Hematopoietic multipotent progenitor cell treated with erythropoietin and hydrocortisone succinate and interleukin-3 and kit ligand, for 4 days (in vitro differentiated cells): ENCODE data around the gene CAMTA1.
"Not testable (repeated sequence)": the region's sequence is repeated elsewhere in the genome, so short reads cannot be mapped to it uniquely, and the experiment has no call there.

Experiments used
- DNase-seq: peaks from one replicate; pipeline ENCODE4 v3.0.0-alpha.2; 2015

The CAMTA1 gene

DNA sequence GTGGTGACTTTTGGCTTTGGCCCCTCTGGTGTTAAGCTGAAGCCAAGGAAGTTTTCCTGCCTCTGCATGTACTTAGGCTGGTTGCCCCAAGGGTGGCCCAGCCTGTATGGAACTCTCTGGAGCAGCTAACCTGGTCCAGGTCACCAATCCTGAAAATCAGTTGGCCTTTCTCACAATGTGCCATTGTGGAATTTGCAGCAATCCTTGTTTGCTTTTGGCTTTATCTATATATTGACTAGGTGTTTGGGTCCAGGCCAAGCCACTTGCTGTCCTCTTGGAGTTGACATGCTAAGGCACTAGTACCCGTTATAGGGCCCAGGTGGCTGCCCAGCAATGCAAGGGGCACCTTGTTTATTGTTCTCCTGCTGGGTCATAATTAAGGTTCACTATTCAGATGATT, 124.6 kb downstream of the CAMTA1 start:
- DNase-seq = no peak

DNA sequence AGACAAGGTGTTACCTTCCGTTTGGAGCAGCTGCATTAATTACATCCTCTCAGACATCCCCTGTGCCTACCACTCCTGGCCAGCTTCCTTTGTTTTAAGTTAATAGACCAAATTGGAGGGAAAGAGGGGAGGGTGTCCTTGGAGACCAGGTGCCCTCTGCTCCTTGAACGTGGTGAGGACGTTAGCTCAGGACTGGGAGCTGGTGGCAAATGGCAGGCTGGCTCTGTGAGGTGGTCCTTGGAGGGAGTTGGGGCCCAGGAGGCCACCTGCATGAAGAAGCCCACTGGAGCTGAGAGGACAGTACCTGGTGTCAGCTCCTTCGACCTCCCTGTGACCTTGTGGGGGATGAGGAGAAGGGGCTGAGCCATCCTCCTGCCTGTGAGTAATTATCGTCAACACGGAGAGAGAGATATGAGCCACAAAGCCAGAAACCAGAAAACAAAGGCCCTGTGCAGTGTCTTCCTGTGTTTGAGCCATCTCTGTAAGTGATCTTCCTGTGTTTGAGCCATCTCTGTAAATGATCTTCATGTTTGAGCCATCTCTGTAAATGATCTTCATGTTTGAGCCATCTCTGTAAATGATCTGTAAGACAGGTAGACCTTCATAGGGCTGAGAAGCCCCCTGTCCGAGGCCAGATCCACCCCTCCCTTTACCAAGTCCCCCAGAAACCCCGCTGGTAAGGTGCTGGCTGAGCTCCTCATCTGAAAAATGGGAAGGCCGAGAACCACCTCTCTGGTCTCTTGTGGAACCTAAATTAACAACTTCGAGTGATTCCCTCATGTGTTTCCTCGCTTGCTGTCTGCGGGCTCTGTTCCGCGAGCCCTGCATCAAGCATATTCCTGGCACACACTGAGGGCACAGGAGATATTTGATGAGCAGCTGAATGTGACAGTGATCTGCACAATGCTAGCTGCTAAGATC, 126.0 kb downstream of the CAMTA1 start:
- no peak for DNase-seq

DNA sequence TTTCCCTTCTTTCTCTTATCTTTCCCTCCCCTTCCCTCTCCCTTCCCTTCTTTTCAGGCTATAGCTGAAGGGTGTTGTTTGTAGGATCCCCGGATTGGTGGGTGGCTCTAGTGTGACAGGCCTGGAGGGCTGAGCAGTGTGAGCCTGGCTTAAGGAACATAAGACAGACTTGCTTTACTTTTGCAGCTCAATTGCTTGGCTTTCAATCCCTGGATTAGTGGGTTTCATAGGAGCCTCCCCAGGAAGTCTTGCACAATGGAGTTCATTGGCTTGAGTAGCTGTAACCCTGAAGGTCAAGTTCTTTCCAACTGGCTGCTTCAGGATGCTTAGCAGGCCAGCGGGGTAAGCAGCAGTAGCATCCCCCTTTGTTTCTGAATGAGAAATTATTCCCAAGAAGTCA, 126.7 kb downstream of the CAMTA1 start:
- DNase-seq = no peak

DNA sequence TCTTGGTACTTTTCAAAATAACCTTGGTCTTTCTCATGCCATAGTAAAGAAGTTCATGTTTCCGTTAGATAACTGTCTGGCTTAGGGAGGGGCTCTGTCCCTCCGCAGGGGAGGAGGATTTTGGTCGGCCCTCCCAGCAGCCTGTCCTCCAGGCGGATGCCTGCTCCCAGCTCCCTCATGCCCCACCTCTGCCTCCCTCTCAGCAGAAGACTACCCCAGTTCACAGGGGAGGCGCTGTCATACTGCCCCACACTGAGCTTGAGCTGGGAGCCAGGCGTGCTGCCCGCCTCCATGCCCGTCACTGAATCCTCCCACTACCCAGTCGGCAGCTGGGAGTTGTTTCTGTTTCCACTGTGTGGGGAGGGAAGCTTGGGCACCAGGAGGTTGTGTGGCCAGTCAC, 127.3 kb downstream of the CAMTA1 start:
- DNase-seq = peak; percentile 72

DNA sequence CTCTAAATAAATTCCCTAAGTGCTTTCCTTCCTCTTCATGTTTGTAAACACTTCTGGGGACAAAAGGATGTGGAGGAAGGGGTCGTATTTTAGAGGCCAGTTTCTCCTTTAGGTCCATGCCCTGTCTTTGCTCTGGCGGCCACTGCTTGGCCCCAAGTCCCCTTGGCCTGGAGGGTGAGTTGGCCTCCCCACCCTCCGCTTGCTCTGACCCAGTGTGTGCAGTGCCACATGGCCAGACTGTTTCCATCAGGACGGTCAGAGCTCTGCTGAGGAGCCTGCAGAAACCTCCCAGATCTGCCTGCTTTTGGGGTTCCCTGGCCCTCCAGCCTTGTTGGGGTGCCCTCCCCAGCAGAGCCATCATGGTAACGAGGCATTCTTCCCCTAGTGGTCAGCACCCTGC, 127.8 kb downstream of the CAMTA1 start:
- no peak for DNase-seq

DNA sequence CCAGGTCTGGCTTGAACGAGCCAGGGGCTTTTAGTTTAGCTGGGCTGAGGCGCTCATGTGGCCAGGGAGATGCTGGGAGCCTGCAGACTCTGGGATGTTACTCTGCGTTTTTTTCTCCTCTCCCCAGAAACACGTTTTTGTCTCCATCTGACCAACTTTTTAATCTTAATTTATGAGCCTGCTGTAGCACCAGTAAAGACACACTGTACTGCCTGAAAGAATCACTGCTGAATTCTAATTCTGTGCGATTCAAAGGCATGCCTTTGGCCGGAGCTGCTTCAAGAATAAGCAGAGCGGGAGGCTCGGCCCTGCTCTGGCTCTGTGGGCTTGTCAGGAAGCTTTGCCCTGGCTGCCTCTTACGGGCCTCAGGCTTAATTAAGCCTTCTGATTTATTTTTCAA, 129.5 kb downstream of the CAMTA1 start:
- no peak for DNase-seq

DNA sequence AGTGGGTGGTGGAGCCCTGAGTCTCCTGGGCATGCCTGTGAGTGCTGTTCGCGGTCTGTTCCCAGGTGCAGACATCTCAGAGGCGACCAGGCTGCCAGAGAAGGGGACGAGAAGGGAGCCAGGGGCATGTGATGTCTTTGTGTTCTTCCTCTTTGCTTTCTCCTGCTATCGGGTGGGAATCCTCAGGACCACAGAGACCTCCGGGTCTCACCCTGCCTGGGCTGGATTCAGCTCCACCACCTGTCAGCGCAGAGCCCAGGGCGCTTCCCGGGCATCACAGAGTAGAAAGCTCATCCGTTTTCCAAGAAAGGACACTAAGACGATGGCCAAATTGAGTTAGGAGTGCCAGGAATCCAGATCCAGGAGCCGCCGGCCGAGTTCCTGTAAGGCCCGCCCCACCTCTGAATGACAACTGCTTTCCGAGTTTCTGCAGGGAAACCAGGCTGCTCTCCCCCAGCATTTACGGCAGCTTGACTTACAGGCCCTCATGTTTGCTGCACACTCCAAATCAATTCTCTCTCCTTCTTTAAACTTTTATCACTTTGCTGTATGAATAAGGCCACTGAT, 130.8 kb downstream of the CAMTA1 start:
- no peak for DNase-seq

DNA sequence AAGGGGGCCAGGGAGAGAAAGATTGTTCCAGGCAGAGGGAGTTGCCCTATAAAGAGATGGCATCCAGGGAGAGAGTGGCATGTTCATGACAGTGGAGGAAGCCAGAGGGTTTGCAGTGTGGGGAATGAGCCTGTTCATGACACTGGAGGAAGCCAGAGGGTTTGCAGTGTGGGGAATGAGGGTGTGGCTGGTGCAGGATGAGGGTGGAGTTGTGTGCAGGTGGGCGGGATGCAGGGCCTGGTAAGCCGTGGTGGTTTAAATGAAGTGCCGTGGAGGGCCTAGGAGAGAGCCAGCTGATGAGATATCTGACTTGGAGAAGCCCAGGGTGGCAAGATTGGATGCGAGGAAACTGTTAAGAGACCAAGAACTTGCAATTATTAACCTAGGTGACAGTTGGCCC, 131.8 kb downstream of the CAMTA1 start:
- DNase-seq = no peak

DNA sequence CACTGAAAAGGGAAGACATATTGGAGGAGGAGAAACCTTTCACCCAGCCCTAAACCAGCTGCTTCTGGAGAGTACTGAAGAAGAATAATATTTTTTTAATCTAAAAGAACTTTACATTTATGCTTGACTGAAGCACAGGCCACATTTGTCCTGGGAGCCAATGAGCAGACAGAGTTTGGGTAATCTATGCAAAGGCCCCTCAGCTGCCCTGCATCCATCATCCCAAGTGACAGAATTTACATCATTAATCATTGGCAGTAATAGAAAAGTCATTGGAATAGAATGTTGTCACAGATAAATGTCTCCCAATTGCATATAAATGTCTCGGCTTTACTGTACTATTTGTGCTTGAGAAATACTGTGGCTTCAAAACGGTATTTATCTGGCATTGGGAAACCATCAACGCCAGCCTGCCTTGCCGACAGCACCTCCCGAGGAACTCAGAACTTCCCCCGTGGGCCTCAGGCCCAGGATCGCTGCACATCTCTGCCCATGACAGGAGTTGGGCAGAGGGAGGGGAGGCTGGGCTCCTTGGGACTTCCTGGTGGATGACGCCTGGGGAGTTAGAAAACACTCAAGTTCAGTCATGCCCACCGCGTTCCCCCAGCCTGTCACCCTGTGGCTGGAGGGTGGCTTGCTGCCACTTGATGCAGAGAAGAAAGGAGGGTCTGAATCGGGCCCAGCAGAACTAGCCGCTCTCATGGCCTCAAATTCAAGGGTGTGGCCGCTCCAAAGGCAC, 133.1 kb downstream of the CAMTA1 start:
- DNase-seq = no peak

DNA sequence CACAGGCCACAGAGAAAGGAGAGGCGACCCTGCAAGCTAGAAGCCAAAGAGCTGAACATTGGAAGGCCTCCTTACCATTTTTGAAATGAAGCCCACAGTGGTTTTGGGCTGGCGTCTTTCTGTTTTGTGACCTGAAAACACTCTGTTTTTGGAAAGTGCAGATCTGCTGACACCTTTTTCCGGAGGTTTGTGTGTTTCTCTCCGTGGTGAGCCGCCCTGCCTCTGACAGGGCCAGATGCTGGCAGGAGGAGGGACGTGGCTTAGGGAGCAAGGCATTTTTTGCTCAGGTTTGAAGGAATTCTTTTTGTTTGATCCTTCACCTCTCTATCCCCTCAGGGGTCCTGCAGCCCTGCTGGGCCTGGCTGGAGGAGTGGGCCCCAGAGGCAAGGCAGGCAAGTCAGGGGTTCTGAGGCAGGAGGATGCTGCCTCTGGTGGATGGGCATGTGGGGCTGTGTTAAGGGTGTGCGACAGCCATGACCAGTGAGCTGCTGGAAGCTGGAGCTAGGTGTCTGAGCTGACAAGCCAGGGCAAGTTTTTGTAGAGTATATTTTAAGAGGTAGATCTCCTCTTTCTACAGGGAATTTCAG, 133.8 kb downstream of the CAMTA1 start:
- no peak for DNase-seq

DNA sequence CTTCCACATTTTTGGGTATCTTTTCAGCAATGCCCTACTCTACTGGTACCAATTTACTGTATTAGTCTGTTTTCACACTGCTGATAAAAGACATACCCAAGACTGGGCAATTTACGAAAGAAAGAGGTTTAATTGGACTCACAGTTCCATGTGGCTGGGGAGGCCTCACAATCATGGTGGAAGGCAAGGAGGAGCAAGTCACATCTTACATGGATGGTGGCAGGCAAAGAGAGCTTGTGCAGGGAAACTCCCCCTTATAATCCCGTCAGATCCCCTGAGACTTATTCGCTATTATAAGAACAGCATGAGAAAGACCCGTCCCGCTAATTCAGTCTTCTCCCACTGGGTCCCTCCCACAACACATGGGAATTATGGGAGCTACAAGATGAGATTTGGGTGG, 136.3 kb downstream of the CAMTA1 start:
- DNase-seq = not testable (repeated sequence)

DNA sequence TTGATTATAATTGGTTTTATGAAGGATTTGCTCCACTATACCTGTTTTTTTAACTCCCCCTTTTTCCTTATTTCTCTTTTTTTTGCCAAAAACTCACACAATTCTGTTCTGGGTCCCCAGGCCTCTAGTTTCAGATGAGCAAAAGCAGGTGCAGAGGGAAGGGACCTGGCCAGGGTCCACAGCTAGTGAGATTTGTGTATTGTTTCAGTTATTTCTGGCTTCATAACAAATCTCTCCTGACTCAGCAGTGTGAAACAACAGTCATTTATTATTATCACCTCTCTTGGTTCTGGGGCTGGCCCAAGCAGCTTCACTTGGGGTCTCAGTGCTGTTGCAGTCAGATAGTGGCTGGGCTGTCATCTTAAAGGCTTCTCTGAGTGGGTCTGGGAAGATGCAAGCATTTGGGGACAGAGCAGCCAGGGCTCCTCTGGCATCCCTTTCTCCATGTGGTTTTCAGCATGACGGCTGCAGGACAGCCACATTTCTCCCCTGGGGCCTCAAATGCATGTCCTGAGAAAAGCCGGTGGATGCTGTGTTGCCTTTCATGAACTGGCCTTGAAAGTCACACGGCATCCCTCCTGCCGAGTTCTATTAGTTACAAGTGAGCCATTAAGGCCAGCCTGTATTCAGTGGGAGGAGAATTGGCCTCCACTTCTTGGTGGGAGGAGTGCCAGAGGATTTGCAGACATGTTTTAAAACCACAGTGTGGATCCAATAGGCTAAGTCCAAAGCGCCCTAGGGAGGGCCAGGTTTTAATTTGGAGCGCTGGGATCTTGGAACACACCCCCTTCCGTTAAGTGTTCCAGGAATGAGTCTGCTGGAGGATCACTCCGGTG, 137.1 kb downstream of the CAMTA1 start:
- DNase-seq = no peak

DNA sequence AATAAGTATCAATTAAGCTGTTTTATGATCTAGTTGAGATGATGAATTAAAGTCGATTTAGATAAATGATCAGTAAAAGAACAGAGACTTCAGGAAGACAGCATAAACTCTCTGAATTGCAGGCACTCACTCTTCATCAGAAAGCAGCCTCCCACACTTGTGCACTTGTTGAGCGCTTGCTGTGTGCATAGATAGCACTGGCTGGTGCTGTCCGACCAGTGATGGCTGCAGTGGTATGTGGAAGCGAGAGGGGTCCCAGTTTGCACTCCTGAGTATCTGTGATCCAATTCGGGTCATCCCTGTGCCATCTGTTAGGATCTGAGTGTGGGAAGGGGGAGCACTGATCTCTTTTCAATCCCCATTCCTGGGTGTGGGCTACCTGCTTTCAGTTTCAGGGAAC, 137.8 kb downstream of the CAMTA1 start:
- DNase-seq = no peak

DNA sequence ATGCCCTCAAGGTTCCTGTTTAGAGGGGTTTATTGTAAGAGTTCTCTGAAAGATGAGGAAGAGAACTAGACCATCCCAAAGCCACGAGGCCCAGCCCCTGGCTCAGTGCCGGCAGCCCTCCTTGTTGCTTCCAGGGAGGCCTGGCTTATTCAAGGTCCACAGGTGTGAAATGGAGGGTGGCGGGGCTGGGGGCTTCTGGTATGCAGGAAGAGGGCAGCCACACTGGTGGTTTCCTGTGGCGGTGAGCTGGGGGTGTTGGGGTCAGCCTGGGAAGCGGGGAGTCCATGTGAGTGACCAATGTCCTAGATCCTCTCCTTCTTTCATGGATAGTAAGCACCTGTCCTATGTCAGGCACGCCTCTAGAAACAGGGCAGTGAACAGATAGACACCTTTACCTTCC, 138.2 kb downstream of the CAMTA1 start:
- no peak for DNase-seq

DNA sequence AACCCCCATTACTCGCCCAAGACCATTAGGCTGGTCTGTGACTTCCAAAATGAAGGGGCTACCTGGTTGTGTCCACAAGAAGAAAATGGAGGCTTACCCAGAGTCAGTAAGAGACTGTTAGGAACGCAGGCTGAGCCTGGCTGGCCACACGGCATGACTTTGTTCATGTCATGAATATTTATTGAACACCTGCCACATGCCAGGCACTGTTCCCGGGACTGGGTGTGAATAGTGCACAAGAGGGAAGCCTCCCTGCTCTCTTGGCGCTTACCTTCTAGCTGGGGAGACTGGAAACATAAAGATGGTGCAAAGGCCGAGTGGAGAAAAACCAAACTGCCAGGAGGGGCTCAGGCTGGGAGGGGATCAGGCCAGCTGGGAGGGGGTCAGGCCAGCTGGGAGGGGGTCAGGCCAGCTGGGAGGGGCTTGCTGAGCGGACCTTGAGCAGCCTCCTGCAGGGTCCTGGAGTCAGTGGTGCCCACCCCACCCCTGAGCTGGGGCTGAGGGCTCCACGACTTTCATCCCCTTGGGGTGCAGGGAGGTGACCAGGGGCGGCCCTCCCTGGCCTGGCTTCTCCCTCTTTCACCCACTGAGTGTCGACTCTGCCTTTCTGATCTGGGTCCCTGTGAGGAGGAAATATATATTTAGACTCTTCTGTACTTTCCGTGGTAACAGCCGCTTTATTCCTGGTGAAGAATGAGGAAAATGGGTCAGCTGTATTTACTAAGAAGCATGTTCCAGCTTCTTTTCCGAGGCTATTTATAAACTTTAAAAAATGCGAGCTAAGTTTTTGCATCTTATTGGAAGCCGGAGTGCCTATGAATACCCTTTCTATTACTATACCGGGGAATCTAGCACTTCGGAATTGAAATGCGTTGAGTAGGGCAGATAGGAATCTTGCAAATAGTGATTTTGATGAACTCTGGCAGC, 139.0 kb downstream of the CAMTA1 start:
- no peak for DNase-seq

DNA sequence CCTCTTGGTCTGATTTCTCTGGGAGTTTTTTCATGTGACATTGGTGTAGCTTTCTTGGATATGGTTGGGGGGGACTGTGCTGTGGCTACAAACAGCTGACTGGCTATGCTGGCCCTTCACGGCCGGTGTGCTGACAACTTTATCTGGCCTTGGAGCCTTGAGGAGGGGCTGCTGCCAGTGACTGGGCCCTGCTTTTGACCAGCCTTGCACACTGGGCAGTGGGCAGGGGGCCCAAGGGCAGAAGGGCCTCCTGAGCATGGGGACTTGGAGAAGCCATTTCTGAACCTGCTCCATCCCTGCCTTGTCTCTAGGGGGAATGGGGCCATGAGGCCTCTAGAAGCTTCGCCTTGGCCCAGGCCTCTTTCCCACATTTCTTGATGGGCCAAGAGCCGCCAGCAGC, 139.6 kb downstream of the CAMTA1 start:
- no peak for DNase-seq

DNA sequence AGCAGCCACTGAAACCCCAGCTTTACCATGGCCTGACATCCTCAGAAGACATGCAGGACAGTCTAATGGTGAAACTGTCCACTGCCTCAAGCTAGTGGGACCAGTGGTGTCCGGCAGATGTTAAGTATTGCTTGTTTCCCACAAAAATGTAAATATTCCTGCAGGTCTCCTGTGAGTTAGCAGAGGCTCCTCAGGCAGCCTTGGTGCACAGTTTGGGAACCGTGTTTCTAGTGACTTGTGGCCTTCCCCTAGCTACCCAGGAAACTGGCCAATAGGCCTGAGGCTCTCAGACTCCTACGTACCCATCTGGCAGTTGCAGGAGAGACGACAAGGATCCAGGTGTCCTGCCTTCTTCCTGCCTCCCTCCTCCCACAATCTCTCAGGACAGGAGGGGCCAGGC, 142.4 kb downstream of the CAMTA1 start:
- no peak for DNase-seq

DNA sequence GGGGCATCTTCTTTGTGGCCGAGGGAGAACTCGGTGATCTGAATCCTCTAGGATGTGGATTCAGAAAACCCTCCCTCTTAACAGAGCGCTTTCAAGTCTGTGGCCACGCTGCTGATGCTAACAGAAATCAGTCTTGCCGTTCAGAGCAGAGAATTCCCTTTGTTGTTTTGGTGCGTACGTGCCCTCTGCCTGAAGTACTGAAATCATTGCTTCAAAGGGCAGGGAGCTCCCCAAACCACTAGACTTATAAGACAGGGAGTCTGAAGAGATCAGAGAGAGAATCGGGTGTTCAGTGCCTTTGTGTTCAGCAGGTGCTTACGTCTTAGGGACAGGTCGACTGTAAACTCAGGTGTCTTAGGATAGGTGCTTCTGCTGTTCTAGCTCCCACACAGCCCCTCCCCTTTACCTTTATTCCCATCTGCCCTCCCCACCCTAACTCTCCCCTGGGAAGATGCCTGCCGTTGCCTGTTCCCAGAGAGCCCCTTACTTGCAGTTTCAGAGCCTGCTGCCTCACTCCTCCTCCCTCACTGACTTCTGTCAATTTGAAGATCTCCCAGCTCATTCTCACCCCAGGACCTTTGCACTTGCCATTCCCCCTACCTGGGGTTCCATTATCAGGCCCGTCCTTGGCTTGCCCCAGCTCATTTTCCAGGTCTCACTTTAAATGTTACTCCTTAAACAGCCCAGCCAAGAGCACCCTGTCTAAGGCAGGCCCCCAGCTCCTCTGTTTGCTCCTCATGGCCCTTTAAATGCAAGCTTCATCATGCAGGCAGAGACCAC, 143.0 kb downstream of the CAMTA1 start:
- DNase-seq = no peak

DNA sequence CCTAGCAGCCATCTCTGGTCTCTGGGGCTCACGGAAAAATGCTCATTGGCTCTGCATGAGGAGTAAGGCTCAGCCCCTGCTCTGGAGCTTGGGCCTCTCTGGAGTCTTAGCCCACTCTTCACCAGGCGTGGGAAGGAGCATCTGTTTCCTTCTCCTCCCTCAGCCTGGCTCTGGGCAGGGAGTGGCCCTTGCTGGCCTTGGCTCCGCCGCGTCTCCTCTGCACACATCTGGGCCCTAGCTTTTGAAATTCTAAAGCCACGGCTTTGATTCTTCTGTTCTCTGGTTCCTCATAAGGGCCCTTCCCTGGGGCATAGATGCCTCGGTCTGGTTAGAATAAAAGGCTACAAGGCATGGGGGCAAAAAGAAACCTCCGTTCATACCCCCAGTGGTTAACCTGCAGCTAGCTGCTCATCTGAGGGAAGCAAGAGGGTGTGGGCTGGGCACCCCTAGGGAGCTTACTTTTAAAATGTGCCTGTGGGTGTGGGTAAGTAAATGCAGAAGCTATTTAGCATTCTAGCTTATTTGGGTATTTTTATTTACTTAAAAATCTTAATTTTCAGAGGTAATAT, 145.6 kb downstream of the CAMTA1 start:
- DNase-seq = no peak

DNA sequence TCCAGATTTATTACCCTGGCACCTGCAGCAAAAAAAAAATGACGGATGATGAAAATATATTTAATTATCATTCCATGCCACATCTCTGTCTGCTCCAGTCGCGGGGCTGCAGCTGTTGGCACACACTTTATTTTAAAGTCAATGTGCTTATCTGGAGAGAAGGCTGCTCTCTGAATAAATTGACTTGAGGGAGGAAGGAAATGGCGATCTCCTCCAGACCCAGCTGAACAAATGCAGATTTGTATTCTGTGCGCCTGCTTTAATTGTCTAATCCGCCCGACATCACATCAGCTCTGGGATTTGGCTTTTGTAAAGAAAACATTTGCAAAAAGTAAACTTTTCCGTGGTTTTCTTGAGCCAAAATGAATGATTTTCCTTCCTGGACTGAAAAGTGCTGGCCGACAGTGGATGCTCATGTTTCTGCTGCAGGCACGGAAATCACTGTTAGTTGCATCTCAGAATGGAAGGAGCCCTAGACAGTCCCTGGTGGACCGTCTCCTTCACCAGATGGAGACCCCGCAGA, 150.2 kb downstream of the CAMTA1 start:
- DNase-seq = peak; percentile 68
